GM18861 (cell line): ENCODE measurements around the gene VSTM2L.
"Not testable (repeated sequence)": the region's sequence is repeated elsewhere in the genome, so short reads cannot be mapped to it uniquely, and the experiment has no call there.

ENCODE experiments used
- ATAC-seq: cut with Tn5 transposase; IDR thresholded peaks from one replicate; pipeline ENCODE4 v1.9.1; 2021; ENCODE audit not compliant: unreplicated experiment

Gene VSTM2L, protein sequence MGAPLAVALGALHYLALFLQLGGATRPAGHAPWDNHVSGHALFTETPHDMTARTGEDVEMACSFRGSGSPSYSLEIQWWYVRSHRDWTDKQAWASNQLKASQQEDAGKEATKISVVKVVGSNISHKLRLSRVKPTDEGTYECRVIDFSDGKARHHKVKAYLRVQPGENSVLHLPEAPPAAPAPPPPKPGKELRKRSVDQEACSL

DNA sequence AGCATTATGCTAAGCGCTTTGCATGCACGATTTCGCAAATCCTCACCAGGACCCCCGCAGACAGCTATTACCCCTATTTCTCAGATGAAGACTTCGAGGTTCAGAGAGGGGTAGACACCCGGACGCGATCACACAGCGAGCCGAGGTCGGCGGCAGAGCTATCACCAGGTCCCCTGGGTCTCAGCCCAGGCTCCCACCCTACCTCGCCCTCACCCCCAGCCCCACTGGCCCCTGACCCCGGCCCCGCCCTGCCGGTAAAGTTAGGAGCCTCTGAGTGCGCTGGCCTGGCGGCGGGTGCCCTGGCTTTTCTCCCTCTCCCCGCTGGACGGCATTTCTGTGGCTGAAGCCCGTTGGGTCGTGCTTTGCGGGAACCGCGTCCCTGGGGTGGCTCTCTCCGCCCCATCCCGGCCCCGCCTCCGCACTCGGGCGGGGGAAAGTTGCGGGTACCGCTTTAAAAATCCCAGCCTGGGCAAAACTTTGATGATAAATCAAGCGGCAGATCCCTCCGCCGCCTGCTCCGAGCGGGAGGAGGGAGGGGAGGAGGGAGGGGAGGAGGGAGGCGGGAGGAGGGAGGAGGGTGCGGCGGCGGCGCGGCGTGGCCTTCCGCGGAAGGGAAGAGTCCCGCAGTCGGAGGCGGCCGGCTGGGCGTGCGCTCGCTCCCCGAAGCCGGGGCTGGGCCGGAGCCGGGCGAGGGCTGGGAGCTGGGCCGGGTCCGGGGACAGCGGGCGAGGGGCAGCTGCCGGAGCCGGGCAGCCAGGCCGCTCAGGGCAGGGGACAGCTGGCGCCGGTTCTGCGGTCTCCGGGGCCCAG is at the start of gene VSTM2L:
Gene VSTM2L (plus strand): TSS at position 624 of the 810 bp plus-strand sequence. CDS start 224 bp downstream, outside the sequence.
- ATAC-seq, result no peak

DNA sequence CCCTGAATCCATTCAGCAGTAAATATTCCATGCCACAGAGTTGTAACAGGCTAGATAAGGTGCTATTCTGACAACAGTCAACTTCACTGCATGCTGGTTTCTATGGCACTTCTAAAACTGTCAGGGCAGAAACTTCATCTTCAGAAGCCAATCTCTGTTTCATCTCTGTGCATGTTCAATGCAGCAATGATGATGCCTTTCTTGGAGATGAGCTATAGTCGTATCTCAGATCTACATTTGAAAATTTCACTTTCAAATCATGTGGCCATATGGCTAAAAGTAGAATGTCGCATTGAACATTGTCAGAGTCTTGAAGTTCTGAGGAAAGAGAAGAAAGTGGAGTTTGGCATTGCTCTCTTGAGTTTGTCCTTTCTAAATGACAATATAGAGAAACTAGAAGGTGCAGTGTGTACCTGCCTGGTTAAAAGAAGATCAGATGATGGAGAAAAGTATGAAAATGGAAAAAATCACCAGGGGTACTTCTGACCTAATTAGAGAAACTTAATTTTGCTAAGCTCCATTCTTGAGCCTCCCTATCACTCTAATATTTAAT is 49.0 kb upstream of the VSTM2L start:
- ATAC-seq, result no peak

DNA sequence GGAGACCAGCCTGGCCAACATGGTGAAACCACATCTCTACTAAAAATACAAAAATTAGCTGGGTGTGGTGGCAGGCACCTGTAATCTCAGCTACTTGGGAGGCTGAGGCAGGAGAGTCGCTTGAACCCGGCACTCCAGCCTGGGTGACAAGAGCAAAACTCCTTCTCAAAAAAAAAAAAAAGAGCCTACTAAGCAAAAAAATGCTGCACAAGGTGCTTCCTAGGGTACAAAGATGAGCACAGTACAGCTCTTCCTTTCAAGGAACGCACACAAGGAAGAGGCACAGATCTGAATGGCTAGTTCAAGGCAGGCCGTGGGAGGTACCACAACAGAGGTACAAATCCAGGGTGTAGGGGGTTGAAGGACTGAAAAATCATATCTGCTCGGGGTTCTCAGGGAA is 46.9 kb upstream of the VSTM2L start:
- ATAC-seq, result not testable (repeated sequence)

- ATAC-seq, result no peak
These were observed 45.8 kb upstream of the VSTM2L start for GRCh38 chr20:37856932-37857660.

DNA sequence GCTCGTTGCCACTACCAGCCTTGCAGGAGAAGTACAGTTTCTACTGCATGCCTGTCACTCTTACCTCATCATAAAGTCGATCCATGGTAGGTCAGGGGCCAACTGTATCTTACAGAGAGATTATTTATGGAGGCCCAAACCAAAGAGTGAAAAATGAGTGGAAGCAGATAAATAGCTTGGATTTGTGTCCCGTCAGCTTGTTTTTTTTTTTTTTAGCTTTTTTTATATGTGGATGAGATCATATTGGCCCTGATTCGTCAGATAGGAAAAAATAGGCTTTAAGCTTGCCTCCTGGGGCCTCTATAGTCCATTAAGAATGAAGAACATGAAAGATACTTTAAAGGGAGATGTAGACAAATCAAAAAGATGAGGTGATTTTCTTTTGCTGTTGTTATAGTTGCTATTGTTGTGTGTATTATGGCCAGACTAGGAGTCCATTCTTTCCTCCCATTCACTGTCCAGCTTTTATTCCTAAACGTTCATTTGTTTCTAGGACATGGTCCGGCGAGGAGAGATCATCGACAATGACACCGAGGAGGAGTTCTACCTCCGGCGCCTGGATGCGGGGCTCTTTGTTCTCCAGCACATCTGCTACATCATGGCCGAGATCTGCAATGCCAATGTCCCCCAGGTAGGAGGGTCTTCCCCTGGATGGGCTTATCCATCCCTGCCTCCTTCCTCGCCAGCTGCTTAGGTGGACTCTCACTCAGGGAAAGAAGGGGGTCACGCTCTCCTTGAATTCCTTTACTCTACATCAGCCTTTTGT is 43.3 kb upstream of the VSTM2L start:
- ATAC-seq, result no peak

- ATAC-seq, result no peak
These were observed 39.6 kb upstream of the VSTM2L start for GRCh38 chr20:37863289-37863688.

DNA sequence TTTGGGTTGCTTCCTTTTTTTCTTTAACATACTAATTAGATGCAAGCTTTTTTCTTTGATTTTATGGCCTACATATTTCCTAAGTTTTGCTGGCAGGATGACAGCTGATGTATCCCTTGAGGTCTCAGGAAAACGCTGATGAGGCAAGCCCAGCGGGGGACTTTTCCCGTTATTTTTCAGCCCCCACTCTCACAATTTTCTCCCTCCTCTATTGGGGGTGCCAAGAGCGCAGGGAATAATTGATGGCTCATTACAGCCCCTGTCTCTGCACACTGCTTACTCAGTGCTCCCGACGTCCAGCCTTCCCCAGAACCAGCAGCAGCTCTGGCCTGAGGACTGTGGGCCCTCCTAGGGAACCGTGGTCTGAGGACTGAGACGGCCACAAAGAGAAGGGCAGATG is 38.6 kb upstream of the VSTM2L start:
- ATAC-seq, result no peak

GRCh38 chr20:37866051-37866450 is 36.9 kb upstream of the VSTM2L start:
- no peak for ATAC-seq

GRCh38 chr20:37867289-37868195 is 35.4 kb upstream of the VSTM2L start:
- no peak for ATAC-seq

- ATAC-seq, result no peak
These were observed 34.0 kb upstream of the VSTM2L start for GRCh38 chr20:37868851-37869333.

GRCh38 chr20:37869334-37869861 is 33.5 kb upstream of the VSTM2L start:
- ATAC-seq, result no peak

DNA sequence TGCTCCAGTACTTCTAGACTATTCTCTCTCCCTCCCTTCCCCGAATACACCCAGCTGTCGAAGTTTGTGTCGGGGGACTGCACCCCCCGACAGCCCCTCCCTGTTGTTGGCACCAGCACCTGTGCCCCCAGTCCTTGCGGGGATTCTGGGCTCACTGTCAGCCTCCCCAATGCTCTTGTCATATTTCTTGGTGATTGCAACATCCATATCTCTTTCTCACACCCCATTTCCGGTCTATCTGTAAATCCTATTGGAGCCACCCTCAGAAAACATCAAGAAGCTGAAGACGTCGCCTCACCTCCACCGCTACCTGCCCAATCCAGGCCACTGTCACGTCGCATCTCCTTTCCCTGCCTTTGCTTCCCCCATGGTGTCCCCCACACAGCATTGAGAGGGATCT is 32.6 kb upstream of the VSTM2L start:
- no peak for ATAC-seq

DNA sequence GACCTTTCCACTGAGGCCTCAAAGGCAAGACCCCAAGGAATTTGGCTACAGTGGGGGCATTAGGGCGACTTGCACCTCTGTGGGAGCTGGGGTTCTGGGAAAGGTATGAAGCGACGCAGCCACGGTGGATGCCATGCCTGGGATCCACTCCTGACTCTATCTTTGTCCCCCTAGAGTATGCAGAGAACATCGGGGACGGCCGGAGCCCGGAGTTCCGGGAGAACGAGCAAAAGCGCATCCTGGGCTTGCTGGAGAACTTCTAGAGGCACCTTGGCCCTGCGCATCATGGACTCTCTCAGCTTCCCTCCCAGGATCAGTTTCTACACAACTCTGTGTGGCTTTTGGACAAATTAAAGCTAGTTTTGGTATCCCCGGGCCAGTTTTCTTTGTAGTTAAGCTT is 31.2 kb upstream of the VSTM2L start:
- ATAC-seq, result no peak

GRCh38 chr20:37872161-37872560 is 30.8 kb upstream of the VSTM2L start:
- ATAC-seq, result no peak

GRCh38 chr20:37873884-37874283 is 29.0 kb upstream of the VSTM2L start:
- ATAC-seq, result no peak

DNA sequence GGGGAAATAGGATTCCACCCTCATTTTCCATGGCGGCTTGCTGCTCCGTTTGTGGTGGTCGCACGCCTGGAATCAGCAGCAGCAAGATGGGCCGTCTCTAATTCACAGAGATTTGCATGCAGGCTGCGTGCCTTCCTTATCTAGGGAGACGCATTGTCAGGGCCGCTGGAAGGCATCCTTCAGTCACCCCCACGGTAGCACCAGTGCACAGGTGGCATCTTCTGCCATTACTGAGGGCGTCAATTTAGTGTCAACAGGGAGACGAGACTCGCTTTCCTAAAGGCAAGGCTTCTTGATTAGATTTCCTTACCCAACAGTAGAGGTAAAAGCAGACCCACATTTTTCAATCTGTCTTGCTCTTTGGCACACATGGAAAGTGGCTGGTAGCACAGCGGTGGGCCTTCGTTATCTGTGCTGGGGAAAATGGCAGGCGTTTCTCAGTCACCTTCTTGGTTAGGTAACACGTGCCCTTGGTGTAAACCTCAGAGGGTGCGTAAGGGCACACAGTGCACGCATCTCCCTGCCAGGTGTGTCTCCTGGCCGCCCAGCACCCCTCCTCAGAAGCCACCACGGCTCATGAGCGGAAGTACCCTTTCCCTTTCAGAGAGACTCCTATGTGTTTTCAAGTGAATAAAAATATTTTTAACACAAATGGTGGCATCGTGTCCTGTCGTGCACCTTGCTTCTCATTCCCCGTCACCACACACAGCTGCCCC is 27.3 kb upstream of the VSTM2L start:
- ATAC-seq, result no peak

DNA sequence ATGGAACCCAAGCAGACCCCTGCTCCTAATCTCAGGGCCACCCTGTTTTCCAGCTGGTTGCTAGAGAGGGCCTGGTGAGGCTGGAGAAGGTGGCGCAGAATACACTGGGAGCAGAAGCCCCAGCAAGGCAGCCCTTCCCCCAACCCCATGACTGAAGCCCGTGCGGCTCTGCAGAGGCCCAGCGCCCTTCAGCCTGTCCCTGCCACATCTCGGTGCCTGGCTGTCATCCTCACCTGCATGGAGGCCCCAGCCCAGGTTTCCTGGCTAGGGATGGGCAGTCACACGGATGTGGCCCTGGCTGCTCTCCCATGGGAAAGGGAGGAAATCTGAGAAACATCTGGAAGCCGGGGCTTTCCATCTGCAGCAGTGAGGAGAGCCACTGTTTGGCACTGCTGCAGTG is 26.1 kb upstream of the VSTM2L start:
- no peak for ATAC-seq

- no peak for ATAC-seq
These were observed 24.8 kb upstream of the VSTM2L start for GRCh38 chr20:37877832-37878772.
